Liver (tissue), 3 donors: ENCODE measurements around the gene NLGN4X.

Source experiments
- CTCF ChIP-seq: fragments of 150-350 bp; IDR thresholded peaks from 2 replicates; pipeline ENCODE4 v1.5.1; 2017; ENCODE audit warnings: improper control_type of control experiment, low read depth, low read length; ENCODE audit not compliant: missing input control
- JUND ChIP-seq, 2 donors: IDR thresholded peaks; 2 replicates each; pipeline ENCODE4 v1.6.1; 2016; ENCODE audit warnings: antibody characterized with exemption in 2 of 2
- donor health status: healthy.
- donor health status: healthy.

GRCh38 chrX:5936438-5936837 lies 292.2 kb downstream of the NLGN4X start:
- no peak for TF ChIP-seq CTCF
- TF ChIP-seq JUND (IDR thresholded peaks at IDR 0.05), result no peak
